ENCODE measurements around the gene AAMDC.
"Not testable (repeated sequence)": the region's sequence is repeated elsewhere in the genome, so short reads cannot be mapped to it uniquely, and the experiment has no call there.

Gene AAMDC

GRCh38 chr11:77891256-77891655 is 70.3 kb downstream of the AAMDC start:
- H3K36me3 ChIP-seq (ENCODE audit: control insufficient read depth, insufficient read depth, low read length); H3K9ac ChIP-seq (ENCODE audit: low read length); H3K4me3 ChIP-seq (ENCODE audit: low read length); H3K27me3 ChIP-seq (ENCODE audit: control insufficient read depth, insufficient read depth, low read length); H3K9me3 ChIP-seq (ENCODE audit: control insufficient read depth, low read length); H3K4me1 ChIP-seq (ENCODE audit: control insufficient read depth, insufficient read depth, low read length): not testable (repeated sequence)

GRCh38 chr11:77891703-77892102 is 70.8 kb downstream of the AAMDC start:
- not testable (repeated sequence) for H3K36me3 ChIP-seq (ENCODE audit: control insufficient read depth, insufficient read depth, low read length)

GRCh38 chr11:77894949-77895348 is 74.0 kb downstream of the AAMDC start:
- not testable (repeated sequence) for H3K4me1 ChIP-seq (ENCODE audit: control insufficient read depth, insufficient read depth, low read length); H3K9ac ChIP-seq (ENCODE audit: low read length); H3K9me3 ChIP-seq (ENCODE audit: control insufficient read depth, low read length); H3K4me3 ChIP-seq (ENCODE audit: low read length); H3K27me3 ChIP-seq (ENCODE audit: control insufficient read depth, insufficient read depth, low read length); H3K36me3 ChIP-seq (ENCODE audit: control insufficient read depth, insufficient read depth, low read length)

More at GRCh38 chr11:77891703-77892102, 70.8 kb downstream of the AAMDC start:
- H3K4me3 ChIP-seq (ENCODE audit: low read length); H3K9ac ChIP-seq (ENCODE audit: low read length); H3K9me3 ChIP-seq (ENCODE audit: control insufficient read depth, low read length); H3K4me1 ChIP-seq (ENCODE audit: control insufficient read depth, insufficient read depth, low read length); H3K27me3 ChIP-seq (ENCODE audit: control insufficient read depth, insufficient read depth, low read length): not testable (repeated sequence)

- no peak overlapping the region for H3K4me3 ChIP-seq (ENCODE audit: low read length)
- H3K36me3 ChIP-seq (ENCODE audit: control insufficient read depth, insufficient read depth, low read length): no peaks in the 10 kb centered on the region
- no peak overlapping the region for H3K9ac ChIP-seq (ENCODE audit: low read length)
- no peaks in the 10 kb centered on the region for H3K9me3 ChIP-seq (ENCODE audit: control insufficient read depth, low read length)
- no peaks in the 10 kb centered on the region for H3K27me3 ChIP-seq (ENCODE audit: control insufficient read depth, insufficient read depth, low read length)
- H3K4me1 ChIP-seq (ENCODE audit: control insufficient read depth, insufficient read depth, low read length): peaks cover 5% of the 10 kb centered on the region
These were observed 87.9 kb downstream of the AAMDC start for GRCh38 chr11:77908835-77909234.

GRCh38 chr11:77909277-77909676 is 88.3 kb downstream of the AAMDC start:
- peaks cover 10% of the 10 kb centered on the region for H3K4me1 ChIP-seq (ENCODE audit: control insufficient read depth, insufficient read depth, low read length)
- no peaks in the 10 kb centered on the region for H3K36me3 ChIP-seq (ENCODE audit: control insufficient read depth, insufficient read depth, low read length)
- no peaks in the 10 kb centered on the region for H3K9me3 ChIP-seq (ENCODE audit: control insufficient read depth, low read length)
- no peak overlapping the region for H3K4me3 ChIP-seq (ENCODE audit: low read length)
- H3K27me3 ChIP-seq (ENCODE audit: control insufficient read depth, insufficient read depth, low read length): no peaks in the 10 kb centered on the region
- no peak overlapping the region for H3K9ac ChIP-seq (ENCODE audit: low read length)

- H3K4me1 ChIP-seq (ENCODE audit: control insufficient read depth, insufficient read depth, low read length): peaks cover 14% of the 10 kb centered on the region
- H3K27me3 ChIP-seq (ENCODE audit: control insufficient read depth, insufficient read depth, low read length); H3K9me3 ChIP-seq (ENCODE audit: control insufficient read depth, low read length); H3K9ac ChIP-seq (ENCODE audit: low read length); H3K4me3 ChIP-seq (ENCODE audit: low read length); H3K36me3 ChIP-seq (ENCODE audit: control insufficient read depth, insufficient read depth, low read length): not testable (repeated sequence)
These were observed 89.9 kb downstream of the AAMDC start for GRCh38 chr11:77910828-77911227.

- not testable (repeated sequence) for H3K4me3 ChIP-seq (ENCODE audit: low read length)
These were observed 92.8 kb downstream of the AAMDC start for GRCh38 chr11:77913608-77914306.

GRCh38 chr11:77914307-77914791 is 93.4 kb downstream of the AAMDC start:
- not testable (repeated sequence) for H3K4me1 ChIP-seq (ENCODE audit: control insufficient read depth, insufficient read depth, low read length); H3K4me3 ChIP-seq (ENCODE audit: low read length); H3K9ac ChIP-seq (ENCODE audit: low read length); H3K9me3 ChIP-seq (ENCODE audit: control insufficient read depth, low read length); H3K27me3 ChIP-seq (ENCODE audit: control insufficient read depth, insufficient read depth, low read length); H3K36me3 ChIP-seq (ENCODE audit: control insufficient read depth, insufficient read depth, low read length)

More at GRCh38 chr11:77913608-77914306, 92.8 kb downstream of the AAMDC start:
- not testable (repeated sequence) for H3K9ac ChIP-seq (ENCODE audit: low read length); H3K27me3 ChIP-seq (ENCODE audit: control insufficient read depth, insufficient read depth, low read length); H3K36me3 ChIP-seq (ENCODE audit: control insufficient read depth, insufficient read depth, low read length); H3K9me3 ChIP-seq (ENCODE audit: control insufficient read depth, low read length); H3K4me1 ChIP-seq (ENCODE audit: control insufficient read depth, insufficient read depth, low read length)

GRCh38 chr11:77917713-77918112 is 96.8 kb downstream of the AAMDC start:
- H3K4me3 ChIP-seq (ENCODE audit: low read length); H3K9me3 ChIP-seq (ENCODE audit: control insufficient read depth, low read length); H3K27me3 ChIP-seq (ENCODE audit: control insufficient read depth, insufficient read depth, low read length); H3K9ac ChIP-seq (ENCODE audit: low read length); H3K36me3 ChIP-seq (ENCODE audit: control insufficient read depth, insufficient read depth, low read length); H3K4me1 ChIP-seq (ENCODE audit: control insufficient read depth, insufficient read depth, low read length): not testable (repeated sequence)
